Keratinocyte (primary cell): ENCODE measurements around the gene USP30. TPM values are rescaled to one million over a fixed set of nuclear protein-coding genes. Genes with fewer than 3 reads are reported as not detected.

Experiments
- DNase-seq: peaks from one replicate; pipeline ENCODE4 v3.0.0-alpha.2; 2011; ENCODE audit warnings: low read depth, missing footprints, low spot score
- FAIRE-seq: peaks from 2 replicates; lab custom pipeline; 2011; peaks lifted over from hg19 to GRCh38; lab: Jason Lieb, UNC
- H2AFZ ChIP-seq: 2 replicates; pipeline ENCODE4 v1.6.0; 2012; ENCODE audit warnings: low read length, control low read depth, inconsistent platforms; ENCODE audit not compliant: control insufficient read depth
- H3K27ac ChIP-seq: 2 replicates; pipeline ENCODE4 v1.5.1; 2011; ENCODE audit warnings: low read length; ENCODE audit not compliant: control insufficient read depth, insufficient read depth
- H3K27me3 ChIP-seq: 3 replicates; pipeline ENCODE4 v1.6.0; 2011; ENCODE audit warnings: low read length; ENCODE audit not compliant: control insufficient read depth, insufficient read depth; ENCODE audit errors: extremely low read depth
- H3K36me3 ChIP-seq, 2 experiments: 2 replicates in 1 of 2; 3 replicates in 1 of 2; pipeline ENCODE4 v1.5.1; 2011; ENCODE audit warnings: low read length in 2 of 2, mild to moderate bottlenecking in 1 of 2; ENCODE audit not compliant: control insufficient read depth in 2 of 2, insufficient read depth in 2 of 2; ENCODE audit errors: extremely low read depth in 1 of 2
- H3K4me1 ChIP-seq: 3 replicates; pipeline ENCODE4 v1.5.1; 2011; ENCODE audit warnings: low read length; ENCODE audit not compliant: control insufficient read depth, insufficient read depth; ENCODE audit errors: extremely low read depth
- H3K4me2 ChIP-seq: 3 replicates; pipeline ENCODE4 v1.6.0; 2011; ENCODE audit warnings: low read depth, low read length; ENCODE audit not compliant: control insufficient read depth, insufficient read depth; ENCODE audit errors: extremely low read depth
- H3K4me3 ChIP-seq, 3 experiments: fragments of 200-600 bp in 1 of 3; sonication (generic) in 1 of 3; 2 replicates in 2 of 3; 3 replicates in 1 of 3; pipeline ENCODE4 v1.5.1; 2011 to 2016; ENCODE audit warnings: low read length in 3 of 3, mild to moderate bottlenecking in 3 of 3, control low read depth in 2 of 3, inconsistent platforms in 1 of 3, low read depth in 1 of 3, mixed read lengths in 1 of 3, mixed run types in 1 of 3, moderate library complexity in 1 of 3; ENCODE audit not compliant: control insufficient read depth in 2 of 3, insufficient read depth in 2 of 3; ENCODE audit errors: extremely low read depth in 1 of 3
- H3K79me2 ChIP-seq: 2 replicates; pipeline ENCODE4 v1.6.0; 2012; ENCODE audit warnings: low read length; ENCODE audit not compliant: control insufficient read depth, insufficient read depth
- H3K9ac ChIP-seq: 3 replicates; pipeline ENCODE4 v1.6.0; 2011; ENCODE audit warnings: low read length; ENCODE audit not compliant: control insufficient read depth, insufficient read depth; ENCODE audit errors: extremely low read depth
- H3K9me1 ChIP-seq: 3 replicates; pipeline ENCODE4 v1.6.0; 2011; ENCODE audit warnings: low read length; ENCODE audit not compliant: control insufficient read depth, insufficient read depth; ENCODE audit errors: extremely low read depth
- H3K9me3 ChIP-seq: 2 replicates; pipeline ENCODE4 v1.5.1; 2012; ENCODE audit warnings: low read depth, low read length; ENCODE audit not compliant: control insufficient read depth
- H4K20me1 ChIP-seq: 3 replicates; pipeline ENCODE4 v1.6.0; 2011; ENCODE audit warnings: low read length; ENCODE audit not compliant: control insufficient read depth, insufficient read depth; ENCODE audit errors: extremely low read depth
- EZH2 ChIP-seq: IDR thresholded peaks from one replicate; pipeline ENCODE4 v1.6.1; 2012; ENCODE audit warnings: inconsistent platforms, mild to moderate bottlenecking, low read length, moderate library complexity
- dilution Hi-C: fragments of 300-500 bp; cut with MboI; formaldehyde crosslinking; loops from one replicate; pipeline ENCODE4 v1.7.0; 2020; ENCODE audit warnings: low sequenced_read_pairs; ENCODE audit not compliant: extremely low pct_ligation_motif_present
- polyA plus RNA-seq, 5 experiments: library from polyadenylated mRNA; depleted of rRNA in 3 of 5; stranded (reverse) in 3 of 5; stranded (forward) in 1 of 5; unstranded in 1 of 5; fragments of >200 nt; gene quantifications; 1 replicate in 1 of 5; 2 replicates in 3 of 5; 3 replicates in 1 of 5; pipeline versions ENCODE4 v1.2.1 to v1.2.3, GENCODE V29; 2011 to 2012; ENCODE audit warnings: missing spikeins in 2 of 5, low read depth in 1 of 5, low replicate concordance in 1 of 5
- TF ChIP-seq, protein P1 (sequence below), 3 experiments: IDR thresholded peaks in 1 of 3; conservative IDR thresholded peaks in 1 of 3; optimal IDR thresholded peaks in 1 of 3; 2 replicates in 2 of 3; 3 replicates in 1 of 3; pipeline versions ENCODE3 to v1.5.1; 2011; ENCODE audit warnings: low read length in 3 of 3, mild to moderate bottlenecking in 3 of 3, moderate library complexity in 2 of 3, control low read depth in 1 of 3, inconsistent platforms in 1 of 3; ENCODE audit not compliant: insufficient read depth in 2 of 3; ENCODE audit errors: extremely low read depth in 1 of 3

The USP30 gene
- polyA plus RNA-seq, 1 donor (not counting 4 experiments of a cell fraction or from before 2014, with no cell fraction given), result 10.0 TPM

GRCh38 chr12:109082751-109083150, 30.4 kb downstream of the USP30 start:
- Histone ChIP-seq H3K4me3 (no peak overlapping the region), H3K79me2 (no peaks in the 10 kb centered on the region), H3K9me1 (no peaks in the 10 kb centered on the region), H3K9me3 (no peaks in the 10 kb centered on the region), H2AFZ (no peak overlapping the region), H3K36me3 (peaks cover 7 to 19% of the 10 kb centered on the region in 2 experiments), H3K27me3 (no peaks in the 10 kb centered on the region), H3K4me1 (no peaks in the 10 kb centered on the region), H3K27ac (no peak overlapping the region), H3K4me2 (no peak overlapping the region), H4K20me1 (no peaks in the 10 kb centered on the region), H3K9ac (no peak overlapping the region)
- dilution Hi-C loops, result no loop called here
- no peak for TF ChIP-seq EZH2
- TF ChIP-seq, protein P1, sequence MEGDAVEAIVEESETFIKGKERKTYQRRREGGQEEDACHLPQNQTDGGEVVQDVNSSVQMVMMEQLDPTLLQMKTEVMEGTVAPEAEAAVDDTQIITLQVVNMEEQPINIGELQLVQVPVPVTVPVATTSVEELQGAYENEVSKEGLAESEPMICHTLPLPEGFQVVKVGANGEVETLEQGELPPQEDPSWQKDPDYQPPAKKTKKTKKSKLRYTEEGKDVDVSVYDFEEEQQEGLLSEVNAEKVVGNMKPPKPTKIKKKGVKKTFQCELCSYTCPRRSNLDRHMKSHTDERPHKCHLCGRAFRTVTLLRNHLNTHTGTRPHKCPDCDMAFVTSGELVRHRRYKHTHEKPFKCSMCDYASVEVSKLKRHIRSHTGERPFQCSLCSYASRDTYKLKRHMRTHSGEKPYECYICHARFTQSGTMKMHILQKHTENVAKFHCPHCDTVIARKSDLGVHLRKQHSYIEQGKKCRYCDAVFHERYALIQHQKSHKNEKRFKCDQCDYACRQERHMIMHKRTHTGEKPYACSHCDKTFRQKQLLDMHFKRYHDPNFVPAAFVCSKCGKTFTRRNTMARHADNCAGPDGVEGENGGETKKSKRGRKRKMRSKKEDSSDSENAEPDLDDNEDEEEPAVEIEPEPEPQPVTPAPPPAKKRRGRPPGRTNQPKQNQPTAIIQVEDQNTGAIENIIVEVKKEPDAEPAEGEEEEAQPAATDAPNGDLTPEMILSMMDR (optimal IDR thresholded peaks at IDR 0.05 in 1 of 3, IDR thresholded peaks at IDR 0.05 in 1 of 3, conservative IDR thresholded peaks at IDR 0.05 in 1 of 3; ENCODE audit: extremely low read depth in 1 of 3, insufficient read depth in 2 of 3, low read length in 3 of 3), result no peak
- FAIRE-seq, result no peak
- DNase-seq, result no peak

DNA sequence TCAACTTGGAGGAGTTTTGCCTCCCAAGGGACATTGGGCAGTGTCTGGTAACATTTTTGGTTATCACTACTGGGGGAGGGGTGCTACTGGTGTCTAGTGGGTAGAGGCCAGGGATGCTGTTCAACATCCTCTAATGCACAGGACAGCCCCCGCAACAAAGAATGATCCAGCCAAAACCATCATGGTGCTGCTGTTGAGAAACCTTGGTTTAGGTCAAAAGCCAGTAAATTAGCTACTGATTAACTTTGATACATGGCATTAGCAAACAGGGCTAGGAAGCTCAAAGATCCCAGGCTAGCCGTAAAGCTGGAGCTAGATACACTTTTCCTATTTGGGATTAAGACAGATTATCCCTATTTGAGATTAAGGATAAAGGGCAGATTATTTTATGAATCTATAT, 32.0 kb downstream of the USP30 start:
- Histone ChIP-seq H2AFZ (no peak overlapping the region), H3K27ac (no peak overlapping the region), H3K9me3 (no peaks in the 10 kb centered on the region), H3K9me1 (no peaks in the 10 kb centered on the region), H3K4me3 (no peak overlapping the region), H3K27me3 (no peaks in the 10 kb centered on the region), H3K79me2 (no peaks in the 10 kb centered on the region), H4K20me1 (no peaks in the 10 kb centered on the region), H3K36me3 (peaks cover 7 to 23% of the 10 kb centered on the region in 2 experiments), H3K4me1 (no peaks in the 10 kb centered on the region), H3K9ac (no peak overlapping the region), H3K4me2 (no peak overlapping the region)
- FAIRE-seq (no peak), DNase-seq (no peak)
- TF ChIP-seq, protein P1 (optimal IDR thresholded peaks at IDR 0.05 in 1 of 3, IDR thresholded peaks at IDR 0.05 in 1 of 3, conservative IDR thresholded peaks at IDR 0.05 in 1 of 3; ENCODE audit: extremely low read depth in 1 of 3, insufficient read depth in 2 of 3, low read length in 3 of 3), result no peak
- no peak for TF ChIP-seq EZH2
- dilution Hi-C loops, result no loop called here
